ENCODE data around the gene SYTL3.
"Not testable (repeated sequence)": the region's sequence is repeated elsewhere in the genome, so short reads cannot be mapped to it uniquely, and the experiment has no call there.

The SYTL3 gene

GRCh38 chr6:158662607-158662953 lies 12.7 kb downstream of the SYTL3 start:
- no peak for DNase-seq (ENCODE audit: low spot score)

- no peak for DNase-seq (ENCODE audit: low spot score)
These were observed 13.2 kb downstream of the SYTL3 start for GRCh38 chr6:158662954-158663624.

GRCh38 chr6:158663625-158664165 lies 13.8 kb downstream of the SYTL3 start:
- DNase-seq (ENCODE audit: low spot score), result no peak

- DNase-seq (ENCODE audit: low spot score), result no peak
These were observed 15.5 kb downstream of the SYTL3 start for GRCh38 chr6:158665332-158665731.

GRCh38 chr6:158666628-158667359 lies 16.9 kb downstream of the SYTL3 start:
- DNase-seq (ENCODE audit: low spot score), result no peak

- DNase-seq (ENCODE audit: low spot score), result no peak
These were observed 17.6 kb downstream of the SYTL3 start for GRCh38 chr6:158667360-158667981.

- no peak for DNase-seq (ENCODE audit: low spot score)
These were observed 18.9 kb downstream of the SYTL3 start for GRCh38 chr6:158668707-158669103.

- DNase-seq (ENCODE audit: low spot score), result no peak
These were observed 19.5 kb downstream of the SYTL3 start for GRCh38 chr6:158669145-158670035.

GRCh38 chr6:158672119-158672518 lies 22.3 kb downstream of the SYTL3 start:
- DNase-seq (ENCODE audit: low spot score), result not testable (repeated sequence)

- no peak for DNase-seq (ENCODE audit: low spot score)
These were observed 22.9 kb downstream of the SYTL3 start for GRCh38 chr6:158672726-158673125.

GRCh38 chr6:158674342-158675131 lies 24.7 kb downstream of the SYTL3 start:
- DNase-seq (ENCODE audit: low spot score), result peak; percentile 92

GRCh38 chr6:158677094-158677493 lies 27.2 kb downstream of the SYTL3 start:
- DNase-seq (ENCODE audit: low spot score), result not testable (repeated sequence)

- DNase-seq (ENCODE audit: low spot score), result no peak
These were observed 28.2 kb downstream of the SYTL3 start for GRCh38 chr6:158677906-158678578.

GRCh38 chr6:158680015-158680414 lies 30.2 kb downstream of the SYTL3 start:
- DNase-seq (ENCODE audit: low spot score), result no peak

GRCh38 chr6:158680481-158680880 lies 30.6 kb downstream of the SYTL3 start:
- DNase-seq (ENCODE audit: low spot score), result no peak

GRCh38 chr6:158684311-158684710 lies 34.5 kb downstream of the SYTL3 start:
- no peak for DNase-seq (ENCODE audit: low spot score)

- DNase-seq (ENCODE audit: low spot score), result no peak
These were observed 35.0 kb downstream of the SYTL3 start for GRCh38 chr6:158684745-158685324.

GRCh38 chr6:158686311-158686710 lies 36.5 kb downstream of the SYTL3 start:
- no peak for DNase-seq (ENCODE audit: low spot score)

GRCh38 chr6:158686791-158687381 lies 37.0 kb downstream of the SYTL3 start:
- DNase-seq (ENCODE audit: low spot score), result no peak
